Mammary epithelial cell (primary cell): Measurements from ENCODE around the gene ALDH3A1.

Experiments
- EZH2 ChIP-seq: IDR thresholded peaks from 2 replicates; pipeline ENCODE4 v1.6.1; 2012; ENCODE audit warnings: low read length, inconsistent platforms, borderline replicate concordance
- TF ChIP-seq, protein P1 (sequence below), 2 donors: IDR thresholded peaks in 1 of 2; conservative IDR thresholded peaks in 1 of 2; 2 replicates each; pipeline ENCODE4 v1.5.1; 2011 to 2012; ENCODE audit warnings: inconsistent platforms in 2 of 2, low read length in 2 of 2, mild to moderate bottlenecking in 2 of 2, control low read depth in 1 of 2, low read depth in 1 of 2; ENCODE audit not compliant: insufficient read depth in 1 of 2; ENCODE audit errors: extremely low read depth in 1 of 2

DNA sequence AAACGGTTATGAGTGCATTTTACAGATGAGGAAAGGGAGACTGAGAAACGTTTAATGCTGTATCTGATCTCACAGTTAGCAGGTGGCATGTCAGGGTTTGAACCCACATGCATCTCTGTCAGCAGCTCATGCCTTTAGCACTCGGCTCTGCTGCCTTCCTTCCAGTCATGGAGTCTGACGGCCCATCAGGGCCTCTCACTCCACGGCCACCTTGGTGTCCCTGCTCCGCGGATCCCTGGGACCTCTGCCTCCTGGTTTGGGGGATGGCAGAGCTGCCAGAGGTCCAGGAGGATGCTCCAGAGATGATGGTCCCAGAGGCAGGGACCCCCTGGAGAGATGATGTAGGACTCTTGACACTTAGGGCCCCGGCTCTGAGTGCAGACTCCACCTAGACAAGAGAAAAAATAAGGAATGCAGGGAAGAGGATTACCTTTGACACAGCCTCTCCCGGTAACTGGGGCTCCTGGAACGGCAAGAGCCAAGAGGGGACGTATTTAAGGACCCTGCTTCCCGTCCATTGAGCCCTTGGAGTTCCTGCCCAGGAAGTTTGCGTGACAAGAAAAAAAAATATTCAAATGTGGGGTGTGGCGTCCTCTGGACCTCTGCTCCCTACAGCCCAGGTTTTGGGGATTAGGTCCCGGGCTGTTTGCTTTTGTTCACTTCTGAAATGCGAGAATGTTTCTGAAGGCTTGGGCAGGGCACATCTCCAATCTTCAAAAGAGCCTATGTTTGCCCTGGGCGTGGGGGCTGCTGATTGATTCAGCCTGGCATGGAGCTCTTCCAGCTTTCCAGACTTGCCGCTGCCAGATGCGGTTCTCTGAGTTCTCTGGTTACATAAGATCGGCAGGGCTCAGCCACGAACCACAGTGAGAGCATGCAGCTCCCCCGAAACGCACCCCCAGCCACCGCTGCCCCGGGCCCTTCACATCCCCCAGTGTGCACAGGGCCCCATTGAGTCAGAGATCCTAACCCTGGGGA, at the start of gene ALDH3A1:
- TF ChIP-seq, protein P1, sequence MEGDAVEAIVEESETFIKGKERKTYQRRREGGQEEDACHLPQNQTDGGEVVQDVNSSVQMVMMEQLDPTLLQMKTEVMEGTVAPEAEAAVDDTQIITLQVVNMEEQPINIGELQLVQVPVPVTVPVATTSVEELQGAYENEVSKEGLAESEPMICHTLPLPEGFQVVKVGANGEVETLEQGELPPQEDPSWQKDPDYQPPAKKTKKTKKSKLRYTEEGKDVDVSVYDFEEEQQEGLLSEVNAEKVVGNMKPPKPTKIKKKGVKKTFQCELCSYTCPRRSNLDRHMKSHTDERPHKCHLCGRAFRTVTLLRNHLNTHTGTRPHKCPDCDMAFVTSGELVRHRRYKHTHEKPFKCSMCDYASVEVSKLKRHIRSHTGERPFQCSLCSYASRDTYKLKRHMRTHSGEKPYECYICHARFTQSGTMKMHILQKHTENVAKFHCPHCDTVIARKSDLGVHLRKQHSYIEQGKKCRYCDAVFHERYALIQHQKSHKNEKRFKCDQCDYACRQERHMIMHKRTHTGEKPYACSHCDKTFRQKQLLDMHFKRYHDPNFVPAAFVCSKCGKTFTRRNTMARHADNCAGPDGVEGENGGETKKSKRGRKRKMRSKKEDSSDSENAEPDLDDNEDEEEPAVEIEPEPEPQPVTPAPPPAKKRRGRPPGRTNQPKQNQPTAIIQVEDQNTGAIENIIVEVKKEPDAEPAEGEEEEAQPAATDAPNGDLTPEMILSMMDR (conservative IDR thresholded peaks at IDR 0.05 in 1 of 2, IDR thresholded peaks at IDR 0.05 in 1 of 2; ENCODE audit: extremely low read depth in 1 of 2, insufficient read depth in 1 of 2, low read depth in 1 of 2, low read length in 2 of 2): no peak
- no peak for TF ChIP-seq EZH2
